AG10803 (cell line): ENCODE results near the gene APMAP.
A peak's percentile ranks its signal among the peaks of the same experiment; 100 is the strongest.
"Not testable (repeated sequence)": the region's sequence is repeated elsewhere in the genome, so short reads cannot be mapped to it uniquely, and the experiment has no call there.

ENCODE experiments used
- DNase-seq: peaks from one replicate; pipeline ENCODE4 v3.0.0; 2010; ENCODE audit warnings: low read depth
- H3K4me3 ChIP-seq: 2 replicates; pipeline ENCODE4 v1.5.1; 2011; ENCODE audit warnings: mild to moderate bottlenecking, low read length, control low read depth
- CTCF ChIP-seq: conservative IDR thresholded peaks from 2 replicates; pipeline ENCODE4 v1.5.1; 2011; ENCODE audit warnings: mild to moderate bottlenecking, low read length, control low read depth, inconsistent platforms

Gene APMAP

GRCh38 chr20:24935766-24936525, 56.6 kb downstream of the APMAP start:
- H3K4me3 ChIP-seq, result no peak overlapping the region
- no peak for DNase-seq
- no peak for TF ChIP-seq CTCF

GRCh38 chr20:24935140-24935539, 57.4 kb downstream of the APMAP start:
- no peak for TF ChIP-seq CTCF
- H3K4me3 ChIP-seq, result no peak overlapping the region
- no peak for DNase-seq

GRCh38 chr20:24934716-24935115, 57.8 kb downstream of the APMAP start:
- TF ChIP-seq CTCF, result no peak
- DNase-seq, result no peak
- no peak overlapping the region for H3K4me3 ChIP-seq

GRCh38 chr20:24934101-24934661, 58.4 kb downstream of the APMAP start:
- no peak for DNase-seq
- H3K4me3 ChIP-seq, result no peak overlapping the region
- TF ChIP-seq CTCF, result no peak

GRCh38 chr20:24933266-24933908, 59.2 kb downstream of the APMAP start:
- DNase-seq, result no peak
- no peak overlapping the region for H3K4me3 ChIP-seq
- TF ChIP-seq CTCF, result no peak

GRCh38 chr20:24931893-24932292, 60.7 kb downstream of the APMAP start:
- not testable (repeated sequence) for H3K4me3 ChIP-seq
- peak; percentile 18 for DNase-seq

GRCh38 chr20:24930724-24931688, 61.5 kb downstream of the APMAP start:
- H3K4me3 ChIP-seq, DNase-seq: not testable (repeated sequence)
- peak; percentile 48 for TF ChIP-seq CTCF

GRCh38 chr20:24929867-24930723, 62.5 kb downstream of the APMAP start:
- H3K4me3 ChIP-seq, DNase-seq: not testable (repeated sequence)

GRCh38 chr20:24929259-24929658, 63.3 kb downstream of the APMAP start:
- not testable (repeated sequence) for DNase-seq, H3K4me3 ChIP-seq

- DNase-seq, H3K4me3 ChIP-seq: not testable (repeated sequence)
These were observed 71.8 kb downstream of the APMAP start for GRCh38 chr20:24920706-24921105.
